ENCODE measurements around the gene GEMIN4. TPM values are rescaled to one million over a fixed set of nuclear protein-coding genes. Genes with fewer than 3 reads are reported as not detected.
A peak's percentile ranks its signal among the peaks of the same experiment; 100 is the strongest.

Gene GEMIN4
- total RNA-seq, 1 donor from 2014 or later, result 30.5 TPM

DNA sequence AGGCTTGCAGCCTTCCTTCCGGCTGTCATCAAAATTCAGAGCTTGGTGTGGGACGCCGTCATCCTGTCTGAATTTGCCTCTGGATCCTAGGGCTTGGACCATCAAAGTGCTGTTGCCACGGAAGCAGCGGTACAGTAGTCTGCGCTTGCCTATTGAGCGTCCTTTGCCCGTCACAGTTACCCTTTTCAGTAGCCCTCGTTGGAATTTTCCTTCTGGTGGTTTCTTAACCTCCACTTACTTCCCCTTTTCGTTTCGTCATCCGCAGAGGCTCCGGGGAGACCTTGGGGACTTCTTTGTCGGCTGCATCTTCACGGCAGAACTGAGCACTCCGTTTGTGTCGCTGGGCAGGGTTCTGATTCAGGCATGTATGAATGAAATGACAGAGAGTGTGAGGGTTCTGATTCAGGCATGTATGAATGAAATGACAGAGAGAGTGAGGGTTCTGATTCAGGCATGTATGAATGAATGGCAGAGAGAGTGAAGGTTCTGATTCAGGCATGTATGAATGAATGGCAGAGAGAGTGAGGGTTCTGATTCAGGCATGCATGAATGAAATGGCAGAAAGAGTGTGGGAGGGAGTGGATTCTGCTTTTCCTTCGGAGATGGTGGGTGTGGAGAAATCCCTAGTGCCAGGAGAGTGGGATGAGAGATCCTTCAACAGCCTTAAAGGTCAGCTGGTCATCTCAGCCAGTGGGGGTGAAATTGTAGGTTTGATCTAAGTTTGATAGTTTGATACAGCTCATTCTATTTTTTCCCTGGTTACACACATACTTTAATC is 11.6 kb downstream of the GEMIN4 start:
- peaks cover 40% of the 10 kb centered on the region for H3K36me3 Mint-ChIP-seq (ENCODE audit: low read depth)
- POLR2A ChIA-PET, result interaction anchor here (0.6 to 4.5 kb wide), 5 partner anchors 10 to 689 kb away, joined by 3 to 31 read pairs (median 4); partner anchors contain the start of genes GEMIN4 and VPS53
- ATAC-seq (ENCODE audit: low read depth), result peak; percentile 95

DNA sequence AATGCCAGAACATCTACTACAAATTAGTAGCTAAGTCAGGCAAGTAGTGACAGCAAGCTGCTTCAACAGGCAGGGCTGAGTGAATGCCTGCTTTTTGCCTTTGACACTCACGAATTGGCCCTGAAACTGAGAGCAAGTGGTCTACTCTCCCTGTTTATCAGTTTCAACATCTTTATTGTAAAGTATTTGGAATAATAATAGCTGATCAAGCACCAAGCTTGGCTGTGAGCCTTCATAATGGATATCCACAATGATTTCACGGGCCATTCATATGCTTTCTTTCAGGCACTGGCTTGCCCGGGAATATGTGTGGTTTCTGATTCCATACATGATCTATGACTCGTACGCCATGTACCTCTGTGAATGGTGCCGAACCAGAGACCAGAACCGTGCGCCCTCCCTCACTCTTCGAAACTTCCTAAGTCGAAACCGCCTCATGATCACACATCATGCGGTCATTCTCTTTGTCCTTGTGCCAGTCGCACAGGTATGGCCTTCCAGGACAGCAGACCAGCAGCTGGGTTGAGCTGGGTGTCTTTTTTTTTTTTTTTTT is 14.4 kb downstream of the GEMIN4 start:
- no peak overlapping the region for H3K4me3 Mint-ChIP-seq
- peaks cover 18% of the 10 kb centered on the region for H3K36me3 Mint-ChIP-seq (ENCODE audit: low read depth)
- H3K27ac Mint-ChIP-seq, result no peak overlapping the region
- DNase-seq, result no peak
- no peaks in the 10 kb centered on the region for H3K27me3 Mint-ChIP-seq
- ChIA-PET CTCF (no interaction called here), POLR2A (interaction anchor here (0.6 to 4.5 kb wide), 2 partner anchors 23 to 365 kb away, joined by 3 to 22 read pairs; partner anchors contain the start of gene VPS53)
- no peak for ATAC-seq (ENCODE audit: low read depth)
- intact Hi-C loops (cut with micrococcal nuclease), result no loop called here
- TF ChIP-seq, protein P1, sequence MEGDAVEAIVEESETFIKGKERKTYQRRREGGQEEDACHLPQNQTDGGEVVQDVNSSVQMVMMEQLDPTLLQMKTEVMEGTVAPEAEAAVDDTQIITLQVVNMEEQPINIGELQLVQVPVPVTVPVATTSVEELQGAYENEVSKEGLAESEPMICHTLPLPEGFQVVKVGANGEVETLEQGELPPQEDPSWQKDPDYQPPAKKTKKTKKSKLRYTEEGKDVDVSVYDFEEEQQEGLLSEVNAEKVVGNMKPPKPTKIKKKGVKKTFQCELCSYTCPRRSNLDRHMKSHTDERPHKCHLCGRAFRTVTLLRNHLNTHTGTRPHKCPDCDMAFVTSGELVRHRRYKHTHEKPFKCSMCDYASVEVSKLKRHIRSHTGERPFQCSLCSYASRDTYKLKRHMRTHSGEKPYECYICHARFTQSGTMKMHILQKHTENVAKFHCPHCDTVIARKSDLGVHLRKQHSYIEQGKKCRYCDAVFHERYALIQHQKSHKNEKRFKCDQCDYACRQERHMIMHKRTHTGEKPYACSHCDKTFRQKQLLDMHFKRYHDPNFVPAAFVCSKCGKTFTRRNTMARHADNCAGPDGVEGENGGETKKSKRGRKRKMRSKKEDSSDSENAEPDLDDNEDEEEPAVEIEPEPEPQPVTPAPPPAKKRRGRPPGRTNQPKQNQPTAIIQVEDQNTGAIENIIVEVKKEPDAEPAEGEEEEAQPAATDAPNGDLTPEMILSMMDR (IDR thresholded peaks at IDR 0.05), result no peak
- peaks cover 30% of the 10 kb centered on the region for H3K4me1 Mint-ChIP-seq
- H3K9me3 Mint-ChIP-seq, result no peaks in the 10 kb centered on the region

More for the DNA sequence above, 11.6 kb downstream of the GEMIN4 start:
- H3K4me3 Mint-ChIP-seq, result peak overlapping the region; percentile 76
- TF ChIP-seq, protein P1 (IDR thresholded peaks at IDR 0.05), result no peak
- peaks cover 25% of the 10 kb centered on the region for H3K4me1 Mint-ChIP-seq
- CTCF ChIA-PET, result interaction anchor here (0.9 kb wide), 1 partner anchor 12 kb away, joined by 3 read pairs; no protein-coding TSS in a partner anchor
- H3K27me3 Mint-ChIP-seq, result no peaks in the 10 kb centered on the region
- peak overlapping the region; percentile 94 for H3K27ac Mint-ChIP-seq
- H3K9me3 Mint-ChIP-seq, result no peaks in the 10 kb centered on the region
- peak; percentile 66 for DNase-seq
- intact Hi-C loops (cut with micrococcal nuclease), result loop anchor here (1.0 kb wide), 4 partner anchors 8 to 42 kb away; partner anchors contain the start of genes GEMIN4, GLOD4, MRM3 and TLCD3A

DNA sequence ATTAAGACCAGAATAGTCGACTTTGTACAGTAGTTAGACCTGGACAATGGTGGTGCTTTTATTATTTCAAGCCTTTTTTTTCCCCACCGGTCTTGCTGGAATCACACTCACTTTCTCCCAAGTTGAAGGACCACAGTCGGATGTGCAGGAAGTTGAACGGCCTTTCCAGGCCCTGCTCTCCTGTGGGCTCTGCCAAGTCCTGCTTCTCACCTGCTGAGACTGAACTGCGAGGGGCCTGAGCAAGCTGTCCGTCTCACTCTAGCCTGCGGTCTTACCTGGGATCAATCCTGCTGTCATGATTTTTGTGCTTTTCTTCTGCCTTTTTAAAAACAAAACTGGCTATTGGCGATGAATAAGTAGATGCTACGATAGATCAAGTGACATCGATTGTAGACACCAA is 18.3 kb downstream of the GEMIN4 start:
- POLR2A ChIA-PET, result no interaction called here

DNA sequence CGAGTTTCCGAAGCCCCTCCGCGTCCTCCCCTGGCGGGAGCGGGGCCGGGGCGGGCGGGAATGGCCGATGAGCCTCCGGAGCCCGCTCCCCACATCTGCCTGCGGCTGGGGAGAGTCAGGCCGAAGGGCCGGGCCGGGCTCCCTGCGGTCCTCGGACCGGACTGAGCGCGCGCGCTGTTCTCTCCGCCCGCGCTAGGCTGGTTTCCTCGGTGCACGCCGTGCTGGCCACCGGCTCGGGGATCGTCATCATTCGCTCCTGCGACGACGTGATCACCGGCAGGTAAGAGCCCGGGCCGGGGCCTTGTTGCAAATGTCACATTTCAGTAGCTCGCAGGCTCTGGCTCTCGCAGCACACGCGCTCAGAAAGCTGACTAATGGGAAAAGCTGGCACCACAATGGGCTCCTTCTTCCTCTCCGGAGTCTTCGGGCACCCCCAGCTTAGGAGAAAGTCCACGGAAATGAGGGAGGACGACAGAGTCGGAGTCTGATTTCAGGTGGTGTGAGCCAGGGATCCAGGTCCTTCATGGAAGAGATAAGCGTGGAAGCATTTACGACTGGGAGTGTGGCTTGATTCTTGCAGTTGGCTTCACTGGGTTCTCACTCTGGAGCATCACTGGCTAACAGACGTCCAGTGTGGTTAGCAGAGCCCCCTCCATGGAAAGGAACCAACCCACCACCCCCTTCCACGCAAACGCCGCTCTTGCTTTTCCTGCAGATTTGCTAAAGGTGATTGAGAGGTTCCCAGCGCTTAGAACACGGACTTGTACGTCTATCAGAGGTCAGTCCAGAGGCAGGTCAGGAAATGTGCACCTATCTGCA is 19.0 kb downstream of the GEMIN4 start:
- intact Hi-C loops (cut with micrococcal nuclease), result loop anchor here (1.0 to 2.0 kb wide), 3 partner anchors 7 to 20 kb away; partner anchors contain the start of genes GEMIN4 and VPS53
- CTCF ChIA-PET, result interaction anchor here (0.9 to 1.0 kb wide), 2 partner anchors 18 to 20 kb away, joined by 3 to 4 read pairs; no protein-coding TSS in a partner anchor
- POLR2A ChIA-PET, result interaction anchor here (0.7 kb wide), 1 partner anchor 17 kb away, joined by 5 read pairs; no protein-coding TSS in a partner anchor
- Mint-ChIP-seq H3K9me3 (no peaks in the 10 kb centered on the region), H3K4me3 (peak overlapping the region; percentile 87), H3K27ac (no peak overlapping the region), H3K27me3 (no peaks in the 10 kb centered on the region), H3K4me1 (peaks cover 8% of the 10 kb centered on the region), H3K36me3 (ENCODE audit: low read depth) (no peaks in the 10 kb centered on the region)
- TF ChIP-seq, protein P1 (IDR thresholded peaks at IDR 0.05), result no peak
- peak; percentile 51 for ATAC-seq (ENCODE audit: low read depth)
- peak; percentile 22 for DNase-seq

More for the DNA sequence above, 18.3 kb downstream of the GEMIN4 start:
- CTCF ChIA-PET, result interaction anchor here (0.9 kb wide), 1 partner anchor 19 kb away, joined by 4 read pairs; no protein-coding TSS in a partner anchor
- no peaks in the 10 kb centered on the region for H3K27me3 Mint-ChIP-seq
- TF ChIP-seq, protein P1 (IDR thresholded peaks at IDR 0.05), result no peak
- no peak overlapping the region for H3K27ac Mint-ChIP-seq
- intact Hi-C loops (cut with micrococcal nuclease), result loop anchor here (2.0 kb wide), 2 partner anchors 19 kb away; partner anchors contain the start of genes GEMIN4 and VPS53
- peaks cover 8% of the 10 kb centered on the region for H3K4me1 Mint-ChIP-seq
- no peak for DNase-seq
- peak overlapping the region; percentile 87 for H3K4me3 Mint-ChIP-seq
- H3K9me3 Mint-ChIP-seq, result no peaks in the 10 kb centered on the region
- no peak for ATAC-seq (ENCODE audit: low read depth)
- no peaks in the 10 kb centered on the region for H3K36me3 Mint-ChIP-seq (ENCODE audit: low read depth)
